ENCODE measurements around the gene CACNG1.

CACNG1 gene

DNA sequence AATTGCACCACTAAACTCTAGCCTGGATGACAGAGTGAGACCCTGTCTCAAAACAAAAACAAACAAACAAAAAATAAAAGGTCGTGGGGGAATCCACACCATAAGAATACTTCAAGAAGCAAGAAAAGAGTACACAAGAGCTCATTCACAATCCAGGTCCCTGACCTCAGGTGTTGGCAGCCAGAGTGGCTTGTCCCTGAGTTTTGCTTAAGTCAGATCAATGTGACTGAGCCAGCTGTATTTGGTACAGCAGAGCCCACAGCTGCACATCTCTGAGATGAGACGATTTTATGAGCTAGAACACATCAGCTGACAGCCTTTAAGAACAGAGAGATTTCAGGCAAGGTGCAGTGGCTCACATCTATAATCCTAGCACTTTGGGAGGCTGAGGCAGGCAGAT lies 22.4 kb downstream of the CACNG1 start:
- TF ChIP-seq, protein P1, sequence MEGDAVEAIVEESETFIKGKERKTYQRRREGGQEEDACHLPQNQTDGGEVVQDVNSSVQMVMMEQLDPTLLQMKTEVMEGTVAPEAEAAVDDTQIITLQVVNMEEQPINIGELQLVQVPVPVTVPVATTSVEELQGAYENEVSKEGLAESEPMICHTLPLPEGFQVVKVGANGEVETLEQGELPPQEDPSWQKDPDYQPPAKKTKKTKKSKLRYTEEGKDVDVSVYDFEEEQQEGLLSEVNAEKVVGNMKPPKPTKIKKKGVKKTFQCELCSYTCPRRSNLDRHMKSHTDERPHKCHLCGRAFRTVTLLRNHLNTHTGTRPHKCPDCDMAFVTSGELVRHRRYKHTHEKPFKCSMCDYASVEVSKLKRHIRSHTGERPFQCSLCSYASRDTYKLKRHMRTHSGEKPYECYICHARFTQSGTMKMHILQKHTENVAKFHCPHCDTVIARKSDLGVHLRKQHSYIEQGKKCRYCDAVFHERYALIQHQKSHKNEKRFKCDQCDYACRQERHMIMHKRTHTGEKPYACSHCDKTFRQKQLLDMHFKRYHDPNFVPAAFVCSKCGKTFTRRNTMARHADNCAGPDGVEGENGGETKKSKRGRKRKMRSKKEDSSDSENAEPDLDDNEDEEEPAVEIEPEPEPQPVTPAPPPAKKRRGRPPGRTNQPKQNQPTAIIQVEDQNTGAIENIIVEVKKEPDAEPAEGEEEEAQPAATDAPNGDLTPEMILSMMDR (IDR thresholded peaks at IDR 0.05; ENCODE audit: low read length), result no peak
- no peak for TF ChIP-seq EZH2 (optimal IDR thresholded peaks at IDR 0.05; ENCODE audit: low read depth, low read length)
- no peak for TF ChIP-seq EZH2phosphoT487 (IDR thresholded peaks at IDR 0.05; ENCODE audit: low read length)
- Histone ChIP-seq H3K27ac (ENCODE audit: low read length) (no peak overlapping the region), H3K9me2 (replicated peaks; ENCODE audit: insufficient read depth, low read length) (no peaks in the 10 kb centered on the region), H3K9ac (ENCODE audit: low read length) (no peak overlapping the region), H3K4me3 (ENCODE audit: low read length) (no peak overlapping the region), H3K36me3 (replicated peaks; ENCODE audit: insufficient read depth, low read length) (no peaks in the 10 kb centered on the region), H3K9me3 (replicated peaks; ENCODE audit: insufficient read depth, low read length) (no peaks in the 10 kb centered on the region), H3F3A (ENCODE audit: insufficient read depth, low read length) (no peaks in the 10 kb centered on the region), H4K20me1 (ENCODE audit: insufficient read depth, low read length) (no peaks in the 10 kb centered on the region), H3K27me3 (replicated peaks; ENCODE audit: insufficient read depth, low read length) (no peaks in the 10 kb centered on the region), H3K79me2 (ENCODE audit: low read length) (no peaks in the 10 kb centered on the region), H3K4me1 (ENCODE audit: low read length) (no peaks in the 10 kb centered on the region), H2AFZ (ENCODE audit: low read length) (no peak overlapping the region), H3K4me2 (ENCODE audit: low read depth, low read length) (no peak overlapping the region)
- no peak for DNase-seq

DNA sequence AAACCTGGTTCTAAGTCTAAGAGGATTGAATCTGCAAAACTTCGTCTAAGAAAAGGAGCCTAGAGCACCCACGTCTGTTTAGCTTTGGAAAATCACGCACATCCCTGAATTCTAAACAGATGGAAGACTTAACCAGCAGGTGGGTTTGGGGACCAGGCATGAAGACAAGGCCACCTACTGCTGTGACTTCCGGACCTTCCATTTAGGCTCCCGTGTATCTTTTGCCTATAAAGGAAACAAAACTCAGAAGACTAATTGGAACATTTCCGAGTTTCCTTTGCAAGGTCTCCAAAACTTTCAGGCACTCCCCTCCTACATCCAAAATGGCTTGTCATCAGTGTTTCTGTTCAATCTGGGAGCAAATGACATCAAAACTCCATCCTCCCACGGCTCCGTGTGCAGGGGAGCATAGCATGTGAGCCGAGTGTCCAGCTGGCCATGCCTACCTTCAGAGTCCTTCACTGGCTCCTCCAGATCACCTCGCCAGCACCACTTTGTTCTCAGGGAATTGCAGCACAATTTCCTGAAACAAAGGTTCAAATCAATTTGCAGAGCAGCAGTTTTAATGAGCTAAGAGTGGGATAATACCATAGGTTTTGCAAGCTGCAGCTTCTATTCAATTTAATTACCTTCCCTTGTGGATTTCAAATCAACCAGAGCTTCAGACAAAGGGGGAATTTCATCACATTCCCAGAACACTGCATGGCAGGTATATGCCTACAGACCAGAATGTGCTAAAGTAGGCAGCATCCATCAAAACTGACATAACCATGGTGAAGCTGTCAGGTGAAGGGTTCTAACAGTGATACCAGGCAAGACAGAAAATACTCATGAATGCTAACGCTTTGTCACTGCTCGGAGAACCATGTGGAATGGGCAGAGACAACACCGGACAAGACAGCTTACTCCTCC lies 23.5 kb downstream of the CACNG1 start:
- TF ChIP-seq EZH2phosphoT487 (IDR thresholded peaks at IDR 0.05; ENCODE audit: low read length) (no peak), EZH2 (optimal IDR thresholded peaks at IDR 0.05; ENCODE audit: low read depth, low read length) (no peak)
- TF ChIP-seq, protein P1 (IDR thresholded peaks at IDR 0.05; ENCODE audit: low read length), result no peak
- Histone ChIP-seq H3K4me2 (ENCODE audit: low read depth, low read length) (no peak overlapping the region), H3K36me3 (replicated peaks; ENCODE audit: insufficient read depth, low read length) (no peaks in the 10 kb centered on the region), H3K27ac (ENCODE audit: low read length) (no peak overlapping the region), H3K9me3 (replicated peaks; ENCODE audit: insufficient read depth, low read length) (no peaks in the 10 kb centered on the region), H3K4me1 (ENCODE audit: low read length) (no peaks in the 10 kb centered on the region), H3K79me2 (ENCODE audit: low read length) (no peaks in the 10 kb centered on the region), H3K4me3 (ENCODE audit: low read length) (no peak overlapping the region), H3K9ac (ENCODE audit: low read length) (no peak overlapping the region), H2AFZ (ENCODE audit: low read length) (no peak overlapping the region), H3K9me2 (replicated peaks; ENCODE audit: insufficient read depth, low read length) (no peaks in the 10 kb centered on the region), H4K20me1 (ENCODE audit: insufficient read depth, low read length) (no peaks in the 10 kb centered on the region), H3F3A (ENCODE audit: insufficient read depth, low read length) (no peaks in the 10 kb centered on the region), H3K27me3 (replicated peaks; ENCODE audit: insufficient read depth, low read length) (no peaks in the 10 kb centered on the region)
- DNase-seq, result no peak

GRCh38 chr17:67068999-67069398 lies 24.6 kb downstream of the CACNG1 start:
- Histone ChIP-seq H3K9me2 (replicated peaks; ENCODE audit: insufficient read depth, low read length) (no peaks in the 10 kb centered on the region), H3F3A (ENCODE audit: insufficient read depth, low read length) (no peaks in the 10 kb centered on the region), H3K4me1 (ENCODE audit: low read length) (no peaks in the 10 kb centered on the region), H3K9ac (ENCODE audit: low read length) (no peak overlapping the region), H3K4me3 (ENCODE audit: low read length) (no peak overlapping the region), H3K36me3 (replicated peaks; ENCODE audit: insufficient read depth, low read length) (no peaks in the 10 kb centered on the region), H3K9me3 (replicated peaks; ENCODE audit: insufficient read depth, low read length) (no peaks in the 10 kb centered on the region), H3K79me2 (ENCODE audit: low read length) (no peaks in the 10 kb centered on the region), H3K27ac (ENCODE audit: low read length) (no peak overlapping the region), H2AFZ (ENCODE audit: low read length) (no peak overlapping the region), H3K4me2 (ENCODE audit: low read depth, low read length) (no peak overlapping the region), H3K27me3 (replicated peaks; ENCODE audit: insufficient read depth, low read length) (no peaks in the 10 kb centered on the region), H4K20me1 (ENCODE audit: insufficient read depth, low read length) (no peaks in the 10 kb centered on the region)
- DNase-seq, result no peak
- TF ChIP-seq EZH2 (optimal IDR thresholded peaks at IDR 0.05; ENCODE audit: low read depth, low read length) (no peak), EZH2phosphoT487 (IDR thresholded peaks at IDR 0.05; ENCODE audit: low read length) (no peak)
- TF ChIP-seq, protein P1 (IDR thresholded peaks at IDR 0.05; ENCODE audit: low read length), result no peak

All from MM.1S (cell line).